ENCODE results near the gene SLC25A10. TPM values are rescaled to one million over a fixed set of nuclear protein-coding genes. Genes with fewer than 3 reads are reported as not detected.

SLC25A10 gene, protein sequence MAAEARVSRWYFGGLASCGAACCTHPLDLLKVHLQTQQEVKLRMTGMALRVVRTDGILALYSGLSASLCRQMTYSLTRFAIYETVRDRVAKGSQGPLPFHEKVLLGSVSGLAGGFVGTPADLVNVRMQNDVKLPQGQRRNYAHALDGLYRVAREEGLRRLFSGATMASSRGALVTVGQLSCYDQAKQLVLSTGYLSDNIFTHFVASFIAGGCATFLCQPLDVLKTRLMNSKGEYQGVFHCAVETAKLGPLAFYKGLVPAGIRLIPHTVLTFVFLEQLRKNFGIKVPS
- 10 to 100 TPM; 13.2 to 21.9 (median 17.1) TPM for total RNA-seq (2021; fragmentation: NEBNext Ultra II Directional; extraction: Animal tissue kit (Norgen Biotek cat#: 25700))
- long read RNA-seq, transcript SLC25A10-202 (11 exons, 1,885 nt), result major isoform, 10 of 14 reads
- long read RNA-seq, partial matches to known transcripts, result 0 of 14 reads
- long read RNA-seq, other reads (novel, unspliced or antisense), result 3 of 14 reads

GRCh38 chr17:81711814-81712467 is at the start of gene SLC25A10:
SLC25A10 (plus strand) TSS chr17:81712284; CDS start chr17:81712427, 143 bp downstream.
- Mint-ChIP-seq H3K4me1 (ENCODE audit: low read depth) (peaks cover 25% of the 10 kb centered on the region), H3K27ac (peak within 1 kb of the TSS; percentile 76), H3K9me3 (no peaks in the 10 kb centered on the region), H3K4me3 (peak within 1 kb of the TSS; percentile 92), H3K36me3 (ENCODE audit: low read depth) (no peaks in the 10 kb centered on the region; the same call in 1 of the 2 replicates), H3K27me3 (ENCODE audit: insufficient read depth) (peaks cover 6% of the 10 kb centered on the region)
- peak; percentile 65 for DNase-seq
- no peak for TF ChIP-seq CTCF (IDR thresholded peaks at IDR 0.05)

DNA sequence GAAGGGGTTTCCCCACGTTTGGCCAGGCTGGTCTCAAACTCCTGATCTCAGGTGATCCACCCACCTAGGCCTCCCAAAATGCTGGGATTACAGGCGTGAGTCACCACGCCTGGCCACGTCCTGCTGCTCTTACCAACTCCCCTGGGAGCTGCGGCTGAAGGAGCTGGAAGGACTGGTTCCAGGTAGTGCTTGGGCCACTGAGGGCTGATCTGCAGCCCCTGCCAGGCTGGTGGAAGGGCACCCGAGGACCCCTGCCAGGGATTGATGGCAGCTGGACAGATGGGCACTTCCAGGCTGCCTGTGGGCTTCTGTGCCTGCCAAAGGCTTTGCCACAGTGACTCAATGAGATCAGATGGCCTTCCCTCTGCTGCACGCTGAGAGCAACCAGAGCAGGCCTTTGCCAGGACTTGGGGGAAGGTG is 48.0 kb upstream of the SLC25A10 start:
- TF ChIP-seq CTCF (IDR thresholded peaks at IDR 0.05), result no peak
- Mint-ChIP-seq H3K27ac (no peak overlapping the region), H3K27me3 (ENCODE audit: insufficient read depth) (peaks cover 2% of the 10 kb centered on the region), H3K9me3 (no peaks in the 10 kb centered on the region), H3K4me3 (no peak overlapping the region), H3K36me3 (ENCODE audit: low read depth) (peaks cover 14% of the 10 kb centered on the region; the same call in 1 of the 2 replicates), H3K4me1 (ENCODE audit: low read depth) (peaks cover 25% of the 10 kb centered on the region)
- DNase-seq, result no peak

DNA sequence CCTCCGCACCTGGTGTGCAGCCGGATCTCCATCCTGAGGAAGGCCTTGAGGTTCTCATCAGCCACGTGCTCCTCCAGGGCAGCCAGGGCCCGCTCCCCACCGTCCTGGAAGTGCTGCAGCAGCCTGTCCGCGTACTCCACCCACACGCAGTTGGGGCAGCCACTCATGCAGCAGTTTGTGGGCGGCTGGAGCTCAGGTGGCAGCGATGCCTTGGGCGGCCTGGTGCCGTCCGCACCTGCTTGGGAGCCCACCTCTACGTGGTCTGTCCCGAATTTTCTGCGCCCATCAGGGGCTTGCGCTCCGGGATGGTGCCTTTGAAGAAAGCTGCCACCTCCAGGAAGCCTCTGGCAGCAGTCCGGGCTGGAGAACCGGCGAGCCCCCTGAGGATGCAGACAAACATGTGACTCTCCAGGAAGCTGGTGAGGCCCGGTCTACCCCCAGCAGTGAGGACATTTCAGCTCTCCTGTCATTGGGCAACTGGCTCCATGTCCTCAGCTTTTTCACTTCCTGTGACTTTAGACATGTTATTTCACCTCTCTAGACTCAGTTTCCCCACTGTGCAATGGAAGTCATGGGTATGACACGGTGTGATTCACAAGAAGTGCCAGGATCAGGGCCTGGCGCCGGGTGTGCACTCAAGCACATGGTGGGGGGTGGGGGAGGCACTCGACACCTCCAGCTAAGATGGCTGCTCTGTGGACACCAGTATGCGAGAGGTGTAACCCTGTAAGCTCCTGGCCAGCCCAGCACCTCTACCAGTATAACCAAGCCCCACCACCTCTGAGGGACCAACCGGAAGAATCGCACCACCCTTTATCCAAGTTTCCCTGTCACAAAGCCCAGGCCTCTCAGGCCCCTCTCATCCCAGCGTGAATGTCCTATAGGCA is 46.6 kb upstream of the SLC25A10 start:
- Mint-ChIP-seq H3K4me3 (peak overlapping the region; percentile 91), H3K4me1 (ENCODE audit: low read depth) (peaks cover 25% of the 10 kb centered on the region), H3K27me3 (ENCODE audit: insufficient read depth) (peaks cover 2% of the 10 kb centered on the region), H3K36me3 (ENCODE audit: low read depth) (peaks cover 14% of the 10 kb centered on the region; the same call in 1 of the 2 replicates), H3K27ac (peak overlapping the region; percentile 83), H3K9me3 (no peaks in the 10 kb centered on the region)
- DNase-seq, result no peak
- TF ChIP-seq CTCF (IDR thresholded peaks at IDR 0.05), result no peak

- Mint-ChIP-seq H3K36me3 (ENCODE audit: low read depth) (peaks cover 14% of the 10 kb centered on the region; the same call in 1 of the 2 replicates), H3K27me3 (ENCODE audit: insufficient read depth) (peaks cover 1% of the 10 kb centered on the region), H3K4me3 (peak overlapping the region; percentile 91), H3K27ac (peak overlapping the region; percentile 83), H3K9me3 (no peaks in the 10 kb centered on the region), H3K4me1 (ENCODE audit: low read depth) (peaks cover 25% of the 10 kb centered on the region)
- TF ChIP-seq CTCF (IDR thresholded peaks at IDR 0.05), result no peak
- no peak for DNase-seq
These were observed 46.1 kb upstream of the SLC25A10 start for GRCh38 chr17:81666092-81666341.
